H1 (cell line): ENCODE measurements around the gene CNST. TPM values are rescaled to one million over a fixed set of nuclear protein-coding genes. Genes with fewer than 3 reads are reported as not detected.

ENCODE experiments used
- ATF3 ChIP-seq: IDR thresholded peaks from 2 replicates; pipeline ENCODE4 v1.6.1; 2011; ENCODE audit warnings: low read depth, mild to moderate bottlenecking, low read length; ENCODE audit not compliant: insufficient read depth
- CBX8 ChIP-seq: fragments of 300-800, 300-1000 bp; sonication (generic); IDR thresholded peaks from 2 replicates; pipeline ENCODE4 v1.7.1; 2016; ENCODE audit warnings: low read depth, low read length, borderline replicate concordance
- CTBP2 ChIP-seq: IDR thresholded peaks from 2 replicates; pipeline ENCODE4 v1.7.0; 2011; ENCODE audit warnings: borderline replicate concordance, mild to moderate bottlenecking, moderate library complexity, mixed read lengths, low read length; ENCODE audit not compliant: insufficient read depth, insufficient read length
- EP300 ChIP-seq, 2 experiments: IDR thresholded peaks; 1 replicate in 1 of 2; 2 replicates in 1 of 2; pipeline ENCODE4 v1.6.1; 2011 to 2012; ENCODE audit warnings: low read depth in 2 of 2, low read length in 2 of 2, mild to moderate bottlenecking in 2 of 2, borderline replicate concordance in 1 of 2, inconsistent platforms in 1 of 2, moderate library complexity in 1 of 2
- GABPA ChIP-seq: IDR thresholded peaks from 2 replicates; pipeline ENCODE4 v1.6.1; 2011; ENCODE audit warnings: mild to moderate bottlenecking, low read length, moderate library complexity, borderline replicate concordance; ENCODE audit not compliant: insufficient read depth
- HDAC2 ChIP-seq, 2 experiments: fragments of 300-600 bp in 1 of 2; sonication (generic) in 1 of 2; IDR thresholded peaks; 2 replicates each; pipeline ENCODE4 v1.6.1; 2011 to 2012; ENCODE audit warnings: low read depth in 2 of 2, low read length in 2 of 2, mild to moderate bottlenecking in 2 of 2, moderate library complexity in 2 of 2, borderline replicate concordance in 1 of 2, inconsistent platforms in 1 of 2
- HDAC6 ChIP-seq: IDR thresholded peaks from one replicate; pipeline ENCODE4 v1.7.1; 2012; ENCODE audit warnings: low read depth, mild to moderate bottlenecking, inconsistent platforms, low read length, moderate library complexity
- JUND ChIP-seq: IDR thresholded peaks from 2 replicates; pipeline ENCODE4 v1.6.1; 2011; ENCODE audit warnings: mild to moderate bottlenecking, improper control_type of control experiment, low read length
- KDM4A ChIP-seq: IDR thresholded peaks from one replicate; pipeline ENCODE4 v1.7.1; 2012; ENCODE audit warnings: low read depth, mild to moderate bottlenecking, moderate library complexity, low read length, inconsistent platforms; ENCODE audit not compliant: severe bottlenecking
- KDM5A ChIP-seq: fragments of 200-600 bp; IDR thresholded peaks from 2 replicates; pipeline ENCODE4 v1.7.1; 2012; ENCODE audit warnings: mild to moderate bottlenecking, low read length, inconsistent platforms, mixed read lengths
- POLR2A ChIP-seq, 2 experiments: IDR thresholded peaks; 1 replicate in 1 of 2; 2 replicates in 1 of 2; pipeline ENCODE4 v1.6.1; 2011; ENCODE audit warnings: low read depth in 2 of 2, low read length in 2 of 2, mild to moderate bottlenecking in 2 of 2; ENCODE audit errors: control extremely low read depth in 1 of 2
- RBBP5 ChIP-seq: IDR thresholded peaks from 2 replicates; pipeline ENCODE4 v1.7.1; 2012; ENCODE audit warnings: low read depth, mild to moderate bottlenecking, inconsistent platforms, low read length, moderate library complexity, borderline replicate concordance
- RFX5 ChIP-seq: IDR thresholded peaks from 2 replicates; pipeline ENCODE4 v1.6.1; 2011; ENCODE audit warnings: low read depth, low read length, improper control_type of control experiment, borderline replicate concordance
- RNF2 ChIP-seq: fragments of 200-900, 300-1000 bp; sonication (generic); IDR thresholded peaks from 2 replicates; pipeline ENCODE4 v1.7.1; 2016; ENCODE audit warnings: borderline replicate concordance, low read depth, mild to moderate bottlenecking, antibody characterized with exemption, low read length; ENCODE audit not compliant: poor library complexity, severe bottlenecking; ENCODE audit errors: missing control alignments
- SIN3A ChIP-seq, 2 experiments: IDR thresholded peaks in 1 of 2; conservative IDR thresholded peaks in 1 of 2; 2 replicates each; pipeline ENCODE4 v1.6.1; 2011 to 2012; ENCODE audit warnings: low read length in 2 of 2, improper control_type of control experiment in 1 of 2, low read depth in 1 of 2, mild to moderate bottlenecking in 1 of 2
- SIRT6 ChIP-seq: IDR thresholded peaks from one replicate; pipeline ENCODE4 v1.7.1; 2012; ENCODE audit warnings: low read length, inconsistent platforms
- SUZ12 ChIP-seq: fragments of 200-600 bp; sonication (generic); IDR thresholded peaks from 2 replicates; pipeline ENCODE4 v1.6.1; 2012; ENCODE audit warnings: mild to moderate bottlenecking, inconsistent platforms, low read length, moderate library complexity, mixed read lengths
- TAF7 ChIP-seq: optimal IDR thresholded peaks from 2 replicates; pipeline ENCODE3; 2011; ENCODE audit warnings: low read depth, mild to moderate bottlenecking, inconsistent platforms, low read length, moderate library complexity, borderline replicate concordance
- TBP ChIP-seq: IDR thresholded peaks from 2 replicates; pipeline ENCODE4 v1.6.1; 2011; ENCODE audit warnings: low read depth, low read length, improper control_type of control experiment
- TCF12 ChIP-seq: IDR thresholded peaks from 2 replicates; pipeline ENCODE4 v1.6.1; 2011; ENCODE audit warnings: low read depth, mild to moderate bottlenecking, low read length
- polyA plus RNA-seq, 7 experiments: library from polyadenylated mRNA; depleted of rRNA in 3 of 7; stranded (reverse) in 5 of 7; unstranded in 2 of 7; fragments of >200 nt in 5 of 7; fragments of 200-250 nt in 2 of 7; gene quantifications; 1 replicate in 5 of 7; 2 replicates in 1 of 7; 4 replicates in 1 of 7; pipeline versions ENCODE4 v1.2.1 to v1.2.3, GENCODE V29; 2011 to 2013; ENCODE audit warnings: missing spikeins in 2 of 7, mixed read lengths in 2 of 7
- total RNA-seq: library from RNA; stranded (reverse); fragmentation: NEBNext Ultra II Directional; extraction: Animal tissue kit (Norgen Biotek cat#: 25700); gene quantifications from 2 replicates; pipeline ENCODE4 v1.2.1, GENCODE V29; 2021
- TF ChIP-seq, protein P1 (sequence below): IDR thresholded peaks from 2 replicates; pipeline ENCODE4 v1.6.1; 2011; ENCODE audit warnings: low read length, improper control_type of control experiment

Gene CNST
- total and polyA plus RNA-seq, 2 of the 8 experiments (the other 6 are each of a cell fraction or from before 2014, with no cell fraction given): 5.3 to 21.3 TPM

GRCh38 chr1:246566128-246566812, at the start of gene CNST, which contains the start of gene TFB2M (continued):
- TF ChIP-seq RBBP5 (peak; percentile 87), POLR2A (IDR thresholded peaks at IDR 0.05; ENCODE audit: control extremely low read depth in 1 of 2, low read depth in 2 of 2, low read length in 2 of 2) (peak; percentile 6 to 84), KDM5A (peak; percentile 50; the same call in 1 of the 2 replicates), TBP (peak; percentile 83; the same call in 1 of the 2 replicates), TCF12 (no peak), HDAC2 (IDR thresholded peaks at IDR 0.05; ENCODE audit: borderline replicate concordance in 1 of 2, low read depth in 2 of 2, low read length in 2 of 2) (0 out of 4 replicates have a peak, but pooled peaks of 1 of the 2 experiments have one; percentile 67), CTBP2 (no peak), TAF7 (no peak), SUZ12 (no peak), GABPA (peak; percentile 89), CBX8 (no peak), JUND (no peak), EP300 (IDR thresholded peaks at IDR 0.05; ENCODE audit: borderline replicate concordance in 1 of 2, low read depth in 2 of 2, low read length in 2 of 2) (no peak; a peak in 1 of 3 replicates), RNF2 (no peak), ATF3 (no peak), SIRT6 (no peak), RFX5 (no peak), SIN3A (conservative IDR thresholded peaks at IDR 0.05 in 1 of 2, IDR thresholded peaks at IDR 0.05 in 1 of 2; ENCODE audit: low read depth in 1 of 2, low read length in 2 of 2) (peak; percentile 40 to 75; a peak in 2 of 4 replicates), HDAC6 (no peak), KDM4A (peak; percentile 89)
- TF ChIP-seq, protein P1, sequence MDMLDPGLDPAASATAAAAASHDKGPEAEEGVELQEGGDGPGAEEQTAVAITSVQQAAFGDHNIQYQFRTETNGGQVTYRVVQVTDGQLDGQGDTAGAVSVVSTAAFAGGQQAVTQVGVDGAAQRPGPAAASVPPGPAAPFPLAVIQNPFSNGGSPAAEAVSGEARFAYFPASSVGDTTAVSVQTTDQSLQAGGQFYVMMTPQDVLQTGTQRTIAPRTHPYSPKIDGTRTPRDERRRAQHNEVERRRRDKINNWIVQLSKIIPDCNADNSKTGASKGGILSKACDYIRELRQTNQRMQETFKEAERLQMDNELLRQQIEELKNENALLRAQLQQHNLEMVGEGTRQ: no peak
